ENCODE data around the gene ITGA2B. TPM values are rescaled to one million over a fixed set of nuclear protein-coding genes. Genes with fewer than 3 reads are reported as not detected.

The ITGA2B gene
- total and polyA plus RNA-seq, 10 of the 15 experiments (the other 5 are each of a cell fraction or from before 2014, with no cell fraction given), result 0.04 to 0.51 (median 0.21) TPM; not detected in 1

- peak; percentile 87 to 97 (median 88) for TF ChIP-seq CTCF (IDR thresholded peaks at IDR 0.05 in 2 of 3, conservative IDR thresholded peaks at IDR 0.05 in 1 of 3; ENCODE audit: control insufficient read depth in 2 of 3, extremely low read depth in 1 of 3, insufficient read depth in 1 of 3, low read depth in 3 of 3, low read length in 3 of 3)
- peak; percentile 72 for TF ChIP-seq RAD21 (IDR thresholded peaks at IDR 0.05; ENCODE audit: insufficient read depth, low read depth, low read length)
Measured at GRCh38 chr17:44350733-44351226, 38.7 kb downstream of the ITGA2B start (continued).

GRCh38 chr17:44349553-44350070, 39.8 kb downstream of the ITGA2B start:
- WGBS (ENCODE audit: insufficient coverage, insufficient replicate concordance, low lambda C conversion rate, missing lambda C conversion rate), result 89% methylated on average over 12 of the region's 12 CpGs
- Histone ChIP-seq H4K20me1 (ENCODE audit: control insufficient read depth, insufficient read depth) (no peaks in the 10 kb centered on the region), H3K9me3 (replicated peaks; ENCODE audit: control insufficient read depth, insufficient read depth, low read length) (no peaks in the 10 kb centered on the region), H3K27ac (ENCODE audit: control insufficient read depth, insufficient read depth) (peak overlapping the region; percentile 92), H2AFZ (ENCODE audit: control insufficient read depth, low read depth, low read length) (no peak overlapping the region), H3K4me3 (peak overlapping the region; percentile 37; the same call in 1 of the 2 replicates), H3K27me3 (replicated peaks in 1 of 2; ENCODE audit: control insufficient read depth in 2 of 2, insufficient read depth in 2 of 2, low read length in 1 of 2) (no peaks in the 10 kb centered on the region; a peak in 1 of 4 replicates), H3K79me2 (ENCODE audit: control insufficient read depth, insufficient read depth, low read length) (peaks cover 34% of the 10 kb centered on the region), H3K4me2 (ENCODE audit: control insufficient read depth, insufficient read depth) (peak overlapping the region; percentile 97), H3K36me3 (ENCODE audit: control insufficient read depth in 2 of 2, insufficient read depth in 2 of 2, low read length in 1 of 2) (peaks cover 18 to 20% of the 10 kb centered on the region in 2 experiments; a peak in 3 of 4 replicates), H3K4me1 (ENCODE audit: control insufficient read depth, insufficient read depth, low read length) (peaks cover 40% of the 10 kb centered on the region), H3K9ac (ENCODE audit: control insufficient read depth, insufficient read depth, low read length) (no peak overlapping the region)
- ATAC-seq (no peak), DNase-seq (ENCODE audit: low read depth, low spot score) (no peak), FAIRE-seq (no peak)
- ChIA-PET CTCF (interaction anchor here (0.6 to 12.5 kb wide), 13 partner anchors 8 to 440 kb away, joined by 3 to 154 read pairs (median 6); partner anchors contain the start of gene FAM171A2), RAD21 (ENCODE audit: unreplicated experiment) (interaction anchor here (1.0 to 3.0 kb wide), 5 partner anchors 16 to 139 kb away, joined by 3 to 21 read pairs (median 8); partner anchors contain the start of gene SLC25A39), SMC1A (ENCODE audit: uncharacterized antibody, unreplicated experiment) (interaction anchor here (0.8 to 2.5 kb wide), 6 partner anchors 14 to 140 kb away, joined by 3 to 10 read pairs (median 5); partner anchors contain the start of gene FAM171A2), POLR2A (interaction anchor here (0.5 to 1.2 kb wide), 4 partner anchors 8 to 208 kb away, joined by 3 to 5 read pairs (median 3); no protein-coding TSS in a partner anchor)
- in situ Hi-C loops (cut with MboI) (no loop called here), intact Hi-C loops (cut with micrococcal nuclease; ENCODE audit: unreplicated experiment) (loop anchor here (2.0 to 5.0 kb wide), 2 partner anchors 131 to 147 kb away; partner anchors contain the start of gene UBTF)
- no TSS peak for BruUV-seq (replicated peaks)
- TF ChIP-seq ZBED1 (IDR thresholded peaks at IDR 0.05; ENCODE audit: borderline replicate concordance), result no peak
- no peak for TF ChIP-seq KDM1A (IDR thresholded peaks at IDR 0.05; ENCODE audit: borderline replicate concordance)
- TF ChIP-seq ZBTB40 (IDR thresholded peaks at IDR 0.05; ENCODE audit: borderline replicate concordance), result no peak
- no peak for TF ChIP-seq MEF2B (IDR thresholded peaks at IDR 0.05; ENCODE audit: partially characterized antibody, poor library complexity, severe bottlenecking)
- no peak for TF ChIP-seq IKZF1 (conservative IDR thresholded peaks at IDR 0.05)
- TF ChIP-seq NFXL1 (IDR thresholded peaks at IDR 0.05; ENCODE audit: borderline replicate concordance), result no peak
- TF ChIP-seq POLR2AphosphoS5 (IDR thresholded peaks at IDR 0.05; ENCODE audit: low read length), result no peak
- no peak for TF ChIP-seq SP1 (IDR thresholded peaks at IDR 0.05; ENCODE audit: low read depth, low read length)
- no peak for TF ChIP-seq SPI1 (IDR thresholded peaks at IDR 0.05; ENCODE audit: borderline replicate concordance, insufficient read depth, low read depth, low read length)
- TF ChIP-seq PAX5 (IDR thresholded peaks at IDR 0.05; ENCODE audit: borderline replicate concordance, low read depth, low read length), result no peak
- no peak for TF ChIP-seq SIX5 (IDR thresholded peaks at IDR 0.05; ENCODE audit: low read depth, low read length, severe bottlenecking)

All from GM12878 (cell line).